Skeletal muscle satellite cell (primary cell): Measurements from ENCODE around the gene PSMD1.
A peak's percentile ranks its signal among the peaks of the same experiment; 100 is the strongest.

Experiments
- H3K27me3 ChIP-seq: 2 replicates; pipeline ENCODE4 v1.7.0; 2013; ENCODE audit warnings: low read length; ENCODE audit not compliant: control insufficient read depth, insufficient read depth
- H3K36me3 ChIP-seq: 2 replicates; pipeline ENCODE4 v1.7.0; 2013; ENCODE audit warnings: mild to moderate bottlenecking, control low read depth, low read length; ENCODE audit not compliant: insufficient read depth
- H3K4me1 ChIP-seq: 2 replicates; pipeline ENCODE4 v1.7.0; 2013; ENCODE audit warnings: low read length; ENCODE audit not compliant: control insufficient read depth, insufficient read depth
- H3K4me2 ChIP-seq: 2 replicates; pipeline ENCODE4 v1.7.0; 2013; ENCODE audit warnings: mild to moderate bottlenecking, low read length
- H3K4me3 ChIP-seq: 2 replicates; pipeline ENCODE4 v1.7.0; 2013; ENCODE audit warnings: low read length
- H3K9ac ChIP-seq: 2 replicates; pipeline ENCODE4 v1.7.0; 2013; ENCODE audit warnings: mild to moderate bottlenecking, low read depth, low read length, moderate library complexity
- H3K9me3 ChIP-seq: replicated peaks from 2 replicates; pipeline ENCODE4 v1.7.0; 2013; ENCODE audit warnings: mild to moderate bottlenecking, control low read depth, low read length

Gene PSMD1

DNA sequence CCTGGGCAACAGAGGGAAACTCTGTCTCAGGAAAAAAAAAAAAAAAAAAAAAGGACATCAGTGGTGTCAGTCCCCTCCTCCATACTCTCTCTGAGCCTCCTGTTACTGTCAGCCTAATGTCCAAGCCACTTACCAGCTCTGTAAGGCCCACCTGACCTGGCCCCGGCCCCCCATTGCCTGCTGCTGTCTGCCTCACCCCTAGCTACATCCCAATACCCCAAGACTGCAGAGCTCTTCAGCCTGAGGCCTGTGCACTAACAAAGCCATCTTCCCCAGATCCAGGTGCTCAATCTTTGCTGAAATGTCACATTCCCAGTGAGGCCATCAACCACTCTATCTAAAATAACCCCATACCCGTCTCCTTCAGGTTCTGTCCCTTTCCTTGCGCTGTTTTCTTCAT lies 147.5 kb downstream of the PSMD1 start:
- no peak overlapping the region for H3K4me3 ChIP-seq

DNA sequence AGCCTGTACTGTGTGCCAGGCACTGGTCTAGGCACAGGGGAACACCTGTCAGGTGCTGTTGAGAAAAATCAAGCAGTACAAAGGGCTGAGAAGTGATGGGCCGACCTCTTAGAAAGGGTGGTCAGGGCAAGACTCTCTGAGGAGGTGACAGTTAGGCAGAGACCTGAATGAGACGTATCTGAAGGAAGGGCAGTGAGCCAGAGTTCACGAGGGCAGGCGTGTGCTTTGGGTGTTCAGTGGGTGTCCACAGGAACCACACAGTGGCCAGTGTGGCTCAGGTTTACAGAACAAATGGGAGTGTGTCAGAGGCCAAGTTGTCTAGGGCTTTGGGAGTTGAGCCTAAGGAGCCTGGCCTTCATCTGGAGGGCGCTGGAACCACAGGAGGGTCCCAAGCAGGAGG lies 147.9 kb downstream of the PSMD1 start:
- H3K27me3 ChIP-seq, result no peaks in the 10 kb centered on the region
- H3K4me2 ChIP-seq, result no peak overlapping the region
- no peak overlapping the region for H3K9ac ChIP-seq
- H3K36me3 ChIP-seq, result peaks cover 25% of the 10 kb centered on the region
- no peak overlapping the region for H3K4me3 ChIP-seq
- H3K9me3 ChIP-seq, result no peaks in the 10 kb centered on the region
- H3K4me1 ChIP-seq, result peaks cover 10% of the 10 kb centered on the region

More for the DNA sequence above, 147.5 kb downstream of the PSMD1 start:
- Histone ChIP-seq H3K9me3 (no peaks in the 10 kb centered on the region), H3K9ac (no peak overlapping the region), H3K4me1 (peaks cover 15% of the 10 kb centered on the region), H3K36me3 (peaks cover 22% of the 10 kb centered on the region), H3K27me3 (no peaks in the 10 kb centered on the region), H3K4me2 (no peak overlapping the region)

DNA sequence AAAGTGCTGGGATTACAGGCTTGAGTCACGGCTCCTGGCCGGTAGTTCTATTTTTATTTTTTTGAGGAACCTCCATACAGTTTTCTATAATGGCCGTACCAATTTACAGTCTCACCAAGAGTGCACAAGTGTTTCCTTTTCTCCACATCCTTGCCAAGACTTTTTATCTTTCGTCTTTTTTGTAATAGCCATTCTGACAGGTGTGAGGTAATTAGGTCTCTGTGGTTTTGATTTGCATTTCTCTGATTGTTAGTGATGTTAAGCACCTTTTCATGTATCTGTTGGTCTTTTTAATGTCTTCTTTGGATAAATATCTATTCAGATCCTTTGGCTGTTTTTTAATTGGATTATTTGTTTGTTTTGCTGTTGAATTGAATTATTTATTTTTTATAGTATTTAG lies 151.1 kb downstream of the PSMD1 start:
- no peak overlapping the region for H3K4me3 ChIP-seq
- H3K4me1 ChIP-seq, result peaks cover 11% of the 10 kb centered on the region
- no peaks in the 10 kb centered on the region for H3K27me3 ChIP-seq
- H3K36me3 ChIP-seq, result peaks cover 36% of the 10 kb centered on the region
- H3K9ac ChIP-seq, result no peak overlapping the region
- H3K9me3 ChIP-seq, result no peaks in the 10 kb centered on the region
- no peak overlapping the region for H3K4me2 ChIP-seq

DNA sequence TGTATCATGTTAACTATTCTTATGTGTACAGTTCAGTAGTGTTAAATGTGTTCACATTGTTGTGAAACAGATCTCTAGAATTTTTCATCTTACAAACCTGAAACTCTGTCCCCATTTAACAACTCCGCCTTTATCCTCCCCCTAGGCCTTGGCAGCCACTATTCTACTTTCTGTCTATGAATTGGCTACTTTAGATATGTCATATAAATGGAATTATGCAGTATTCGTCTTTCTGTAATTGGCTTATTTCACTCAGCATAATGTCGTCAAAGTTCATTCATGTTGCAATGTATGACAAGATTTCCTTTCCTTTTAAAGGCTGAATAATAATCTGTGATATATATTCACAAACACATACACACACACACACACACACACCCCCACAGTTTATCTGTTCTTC lies 154.1 kb downstream of the PSMD1 start:
- no peak overlapping the region for H3K4me3 ChIP-seq
- H3K27me3 ChIP-seq, result no peaks in the 10 kb centered on the region
- no peak overlapping the region for H3K4me2 ChIP-seq
- H3K36me3 ChIP-seq, result peaks cover 46% of the 10 kb centered on the region
- no peaks in the 10 kb centered on the region for H3K9me3 ChIP-seq
- no peak overlapping the region for H3K9ac ChIP-seq
- peaks cover 12% of the 10 kb centered on the region for H3K4me1 ChIP-seq

DNA sequence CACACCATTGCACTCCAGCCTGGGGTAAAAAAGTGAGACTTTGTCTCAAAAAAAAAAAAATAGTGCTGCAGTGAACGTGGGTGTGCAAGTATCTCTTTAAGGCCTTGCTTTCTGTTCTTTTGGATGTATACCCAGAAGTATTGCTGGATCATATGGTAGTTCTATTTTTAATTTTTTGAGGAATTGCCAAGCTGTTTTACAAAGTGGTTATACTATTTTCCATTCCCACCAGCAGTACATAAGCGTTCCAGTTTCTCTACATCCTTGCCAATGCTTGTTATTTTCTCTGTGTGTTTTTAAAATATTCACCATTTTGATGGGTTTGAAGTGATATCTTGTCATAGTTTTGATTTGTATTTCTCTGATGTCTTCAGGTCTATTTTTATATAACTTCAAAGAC lies 154.8 kb downstream of the PSMD1 start:
- H3K9ac ChIP-seq, result no peak overlapping the region
- no peaks in the 10 kb centered on the region for H3K9me3 ChIP-seq
- H3K36me3 ChIP-seq, result peaks cover 52% of the 10 kb centered on the region
- H3K4me1 ChIP-seq, result peaks cover 12% of the 10 kb centered on the region
- H3K4me2 ChIP-seq, result no peak overlapping the region
- no peaks in the 10 kb centered on the region for H3K27me3 ChIP-seq
- H3K4me3 ChIP-seq, result no peak overlapping the region

DNA sequence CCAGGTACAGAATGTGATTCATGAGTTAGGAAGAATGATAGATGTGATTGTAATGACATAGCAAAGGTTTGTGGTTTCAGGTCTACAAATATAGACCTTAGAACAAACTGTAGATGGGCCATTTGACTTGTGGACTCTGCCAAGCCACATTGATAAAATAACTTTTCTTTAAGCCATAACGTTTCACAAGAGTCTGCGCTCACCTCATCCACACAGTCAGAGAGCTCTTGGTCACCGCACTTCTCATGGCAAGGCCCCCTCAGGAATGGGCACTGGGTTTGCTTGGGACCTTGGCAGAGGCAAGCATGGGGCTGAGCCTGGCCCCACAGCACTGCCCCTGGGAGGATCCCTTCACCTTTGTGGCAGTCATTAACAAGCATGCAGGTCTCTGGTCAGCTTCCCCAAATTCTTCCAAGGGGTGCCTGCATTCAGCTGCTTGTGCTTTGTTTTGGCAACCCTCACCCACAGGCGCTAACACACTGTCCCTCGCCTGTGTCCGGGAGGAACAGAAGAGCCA lies 155.7 kb downstream of the PSMD1 start:
- Histone ChIP-seq H3K4me3 (no peak overlapping the region), H3K9me3 (no peaks in the 10 kb centered on the region), H3K4me2 (peak overlapping the region; percentile 4), H3K9ac (no peak overlapping the region), H3K36me3 (peaks cover 61% of the 10 kb centered on the region), H3K27me3 (no peaks in the 10 kb centered on the region), H3K4me1 (peaks cover 12% of the 10 kb centered on the region)

DNA sequence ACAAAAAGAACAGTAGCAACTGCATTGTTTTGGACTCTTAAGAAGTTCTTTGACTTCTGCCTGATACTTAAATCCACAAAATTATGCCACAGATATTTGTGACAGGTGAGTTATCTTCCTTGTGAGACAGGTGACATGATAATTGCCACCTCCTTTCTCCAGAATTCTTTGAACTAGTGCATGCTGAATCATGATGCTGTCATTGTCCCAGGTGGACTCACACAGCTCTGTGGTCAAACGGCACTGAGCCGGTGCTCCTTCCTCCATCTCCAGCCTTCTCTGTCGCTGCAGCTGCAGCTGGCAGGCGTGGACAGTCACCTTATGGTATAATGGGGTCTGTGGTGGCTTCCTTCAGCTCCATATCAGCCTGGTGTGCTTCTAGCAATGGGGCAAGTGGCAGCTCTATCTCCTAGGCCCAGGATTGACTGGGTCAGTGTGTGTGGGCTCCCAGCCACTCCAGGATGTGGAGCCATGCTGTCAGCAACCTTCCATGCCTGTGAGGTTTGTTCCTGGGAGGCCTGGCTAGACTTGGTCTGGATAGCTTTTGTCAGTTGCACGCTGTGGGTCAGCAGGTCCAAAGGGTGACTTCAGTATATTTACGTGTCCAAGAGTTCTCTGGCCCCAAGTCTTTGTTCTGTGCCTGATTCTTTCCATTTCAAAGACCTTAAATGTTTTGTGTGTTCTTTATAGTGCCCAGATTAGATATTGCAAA lies 157.4 kb downstream of the PSMD1 start:
- H3K4me1 ChIP-seq, result peaks cover 12% of the 10 kb centered on the region

DNA sequence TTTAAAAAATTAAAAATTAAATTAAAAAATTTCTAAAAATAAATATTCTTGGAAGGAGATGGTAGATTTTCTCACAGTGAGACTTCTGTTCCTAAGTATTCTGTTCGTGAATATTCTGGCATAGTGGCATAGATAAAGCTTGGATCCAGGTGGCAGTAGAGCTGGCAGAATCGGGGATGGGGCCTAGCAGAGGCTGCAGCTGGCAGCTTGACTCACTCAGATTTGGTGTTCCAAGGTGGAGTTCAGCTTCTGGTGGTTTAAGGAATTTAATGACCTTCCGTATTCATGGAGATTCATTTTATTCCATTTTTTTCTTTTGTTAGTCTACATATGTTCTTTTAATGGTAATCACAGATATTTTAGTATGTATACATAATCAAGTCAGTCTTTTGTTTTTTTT lies 161.7 kb downstream of the PSMD1 start:
- Histone ChIP-seq H3K4me2 (no peak overlapping the region), H3K9me3 (no peaks in the 10 kb centered on the region), H3K36me3 (peaks cover 75% of the 10 kb centered on the region), H3K9ac (no peak overlapping the region), H3K4me3 (no peak overlapping the region), H3K4me1 (no peaks in the 10 kb centered on the region), H3K27me3 (no peaks in the 10 kb centered on the region)

More for the DNA sequence above, 157.4 kb downstream of the PSMD1 start:
- H3K9me3 ChIP-seq, result no peaks in the 10 kb centered on the region
- peaks cover 64% of the 10 kb centered on the region for H3K36me3 ChIP-seq
- H3K4me2 ChIP-seq, result no peak overlapping the region
- no peaks in the 10 kb centered on the region for H3K27me3 ChIP-seq
- H3K4me3 ChIP-seq, result no peak overlapping the region
- no peak overlapping the region for H3K9ac ChIP-seq

DNA sequence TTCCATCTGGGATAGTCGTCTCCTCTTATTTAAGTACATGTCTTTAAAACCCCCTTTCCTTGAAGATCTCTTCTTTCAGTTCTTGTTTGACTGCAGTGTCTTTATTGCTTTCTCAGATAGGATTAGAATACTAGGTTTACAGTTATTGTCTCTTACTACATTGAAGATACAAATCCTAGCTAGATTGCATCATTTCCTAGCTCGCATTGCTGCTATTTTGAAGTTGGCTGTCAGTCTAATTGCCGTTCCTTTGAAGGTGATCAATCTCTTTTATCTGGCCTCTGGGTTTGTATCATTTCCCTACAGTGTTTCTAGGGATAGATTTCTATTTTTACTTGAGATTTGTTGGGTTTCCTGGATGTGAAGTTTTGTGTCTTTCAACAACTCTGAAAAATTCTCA lies 162.6 kb downstream of the PSMD1 start:
- H3K4me3 ChIP-seq, result no peak overlapping the region
- peaks cover 68% of the 10 kb centered on the region for H3K36me3 ChIP-seq
- H3K4me2 ChIP-seq, result no peak overlapping the region
- no peaks in the 10 kb centered on the region for H3K4me1 ChIP-seq
- H3K9ac ChIP-seq, result no peak overlapping the region
- no peaks in the 10 kb centered on the region for H3K27me3 ChIP-seq
- no peaks in the 10 kb centered on the region for H3K9me3 ChIP-seq

DNA sequence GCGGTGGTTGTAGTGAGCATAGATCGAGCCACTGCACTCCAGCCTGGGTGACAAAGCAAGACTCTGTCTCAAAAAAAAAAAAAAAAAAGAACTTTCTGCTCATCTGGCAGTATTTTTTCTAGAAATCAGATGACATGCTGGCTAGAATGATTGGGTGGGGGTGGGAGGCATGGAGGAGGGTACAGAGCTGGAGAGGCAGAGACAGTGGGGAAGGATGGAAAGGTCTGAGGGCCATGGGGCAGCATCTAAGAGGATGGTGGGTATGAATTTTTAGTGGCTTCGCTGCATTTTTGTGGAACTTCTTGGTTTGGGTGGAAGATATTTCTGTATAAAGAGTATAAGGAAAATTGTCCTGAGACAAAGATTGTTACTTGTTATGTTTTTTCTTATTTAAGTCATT lies 165.1 kb downstream of the PSMD1 start:
- no peaks in the 10 kb centered on the region for H3K27me3 ChIP-seq
- no peak overlapping the region for H3K9ac ChIP-seq
- H3K9me3 ChIP-seq, result no peaks in the 10 kb centered on the region
- peaks cover 59% of the 10 kb centered on the region for H3K36me3 ChIP-seq
- no peaks in the 10 kb centered on the region for H3K4me1 ChIP-seq
- no peak overlapping the region for H3K4me2 ChIP-seq
- no peak overlapping the region for H3K4me3 ChIP-seq
